RPMI7951 (cell line): ENCODE data around the gene OR5C1. TPM values are rescaled to one million over a fixed set of nuclear protein-coding genes. Genes with fewer than 3 reads are reported as not detected.
A peak's percentile ranks its signal among the peaks of the same experiment; 100 is the strongest.
"Not testable (repeated sequence)": the region's sequence is repeated elsewhere in the genome, so short reads cannot be mapped to it uniquely, and the experiment has no call there.

Source experiments
- DNase-seq: peaks from one replicate; pipeline ENCODE4 v3.0.0-alpha.2; 2012; ENCODE audit warnings: low read depth
- total RNA-seq: library from RNA; depleted of rRNA; stranded (reverse); fragments of >200 nt; shearing (Covaris generic); gene quantifications from 2 replicates; pipeline ENCODE4 v1.2.3, GENCODE V29; 2014; rRNA removed

OR5C1 gene
- total RNA-seq, 1 experiment from 2014 or later, result not detected

DNA sequence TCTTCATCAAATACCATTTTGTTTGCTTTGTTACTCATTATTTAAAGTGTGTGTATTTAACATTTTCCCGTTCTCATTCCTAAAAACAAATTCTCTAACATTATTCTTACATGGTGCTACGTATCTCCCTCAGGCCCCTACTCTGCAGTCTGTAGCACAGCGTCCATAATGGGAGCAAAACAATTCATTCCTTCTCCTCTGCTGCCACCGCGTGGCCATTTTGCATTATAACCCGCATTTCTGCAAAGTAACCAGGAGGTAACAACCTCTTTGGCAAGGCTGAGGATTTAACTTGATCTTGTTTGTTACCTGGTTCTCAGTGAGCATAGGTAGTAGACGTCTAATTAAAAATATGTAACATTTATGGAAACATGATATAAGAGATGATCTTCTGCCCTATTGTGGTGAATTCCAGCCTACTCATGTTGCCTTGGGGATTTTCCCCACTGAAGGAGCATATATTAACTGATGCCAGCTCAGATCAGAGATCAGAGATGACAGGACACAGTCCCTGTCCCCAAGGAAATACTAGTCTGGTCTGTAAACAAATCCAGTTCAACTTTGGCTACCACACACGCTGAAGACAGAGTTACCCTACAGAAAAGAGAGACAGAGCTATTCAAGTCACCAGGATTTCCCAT is 21.7 kb downstream of the OR5C1 start:
- peak; percentile 61 for DNase-seq

DNA sequence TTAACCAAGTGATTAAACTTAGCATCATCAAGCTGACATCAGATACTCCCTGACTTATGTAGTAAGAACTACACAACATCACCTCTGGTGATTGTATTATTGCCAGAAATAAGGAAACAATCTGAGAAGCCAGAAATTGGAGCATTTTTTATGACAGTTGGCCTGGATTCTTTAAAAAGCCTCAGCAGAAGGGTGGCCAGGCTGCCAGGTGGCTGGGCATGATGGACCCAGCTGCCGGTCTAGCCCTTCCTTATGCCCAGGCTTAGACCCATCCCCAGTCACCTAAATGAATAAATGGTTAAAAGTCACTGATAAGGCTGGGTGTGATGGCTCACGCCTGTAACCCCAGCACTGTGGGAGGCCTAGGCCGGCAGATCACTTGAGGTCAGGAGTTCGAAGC is 24.0 kb downstream of the OR5C1 start:
- DNase-seq, result no peak

DNA sequence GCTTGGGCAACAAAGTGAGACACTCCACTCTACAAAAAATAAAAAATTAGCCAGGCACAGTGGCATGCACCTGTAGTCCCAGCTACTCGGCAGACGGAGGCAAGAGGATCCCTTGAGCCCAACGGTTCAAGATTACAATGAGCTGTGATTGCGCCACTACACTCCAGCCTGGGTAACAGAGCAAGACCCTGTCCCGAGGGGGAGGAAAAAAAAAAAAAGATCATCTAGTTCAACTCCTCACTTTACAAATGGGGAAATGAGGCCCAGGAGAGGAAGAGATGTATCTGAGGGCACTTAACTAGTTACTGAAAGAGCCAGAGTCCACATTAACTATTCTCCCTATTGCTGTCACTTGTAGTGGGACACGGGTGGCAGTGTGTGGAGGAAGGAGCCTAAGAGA is 25.8 kb downstream of the OR5C1 start:
- no peak for DNase-seq

DNA sequence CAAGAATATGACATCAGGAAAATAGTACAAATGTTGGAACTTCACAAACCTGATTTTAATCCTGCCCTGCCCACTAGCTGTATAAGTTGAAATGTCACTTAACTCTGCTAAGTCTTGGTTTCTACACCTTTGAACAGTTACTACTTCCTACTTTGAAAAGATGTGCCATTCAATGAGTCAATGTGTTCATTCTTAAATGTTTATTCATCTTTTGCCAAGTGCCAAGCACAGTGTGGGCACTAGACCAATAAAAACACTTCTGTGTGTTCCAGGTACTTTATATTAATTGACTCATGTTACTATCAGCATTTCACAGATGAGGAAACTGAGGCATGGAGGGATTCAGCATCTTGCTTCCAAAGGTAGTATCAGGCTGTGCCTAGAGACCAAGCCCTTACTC is 26.8 kb downstream of the OR5C1 start:
- DNase-seq, result no peak

DNA sequence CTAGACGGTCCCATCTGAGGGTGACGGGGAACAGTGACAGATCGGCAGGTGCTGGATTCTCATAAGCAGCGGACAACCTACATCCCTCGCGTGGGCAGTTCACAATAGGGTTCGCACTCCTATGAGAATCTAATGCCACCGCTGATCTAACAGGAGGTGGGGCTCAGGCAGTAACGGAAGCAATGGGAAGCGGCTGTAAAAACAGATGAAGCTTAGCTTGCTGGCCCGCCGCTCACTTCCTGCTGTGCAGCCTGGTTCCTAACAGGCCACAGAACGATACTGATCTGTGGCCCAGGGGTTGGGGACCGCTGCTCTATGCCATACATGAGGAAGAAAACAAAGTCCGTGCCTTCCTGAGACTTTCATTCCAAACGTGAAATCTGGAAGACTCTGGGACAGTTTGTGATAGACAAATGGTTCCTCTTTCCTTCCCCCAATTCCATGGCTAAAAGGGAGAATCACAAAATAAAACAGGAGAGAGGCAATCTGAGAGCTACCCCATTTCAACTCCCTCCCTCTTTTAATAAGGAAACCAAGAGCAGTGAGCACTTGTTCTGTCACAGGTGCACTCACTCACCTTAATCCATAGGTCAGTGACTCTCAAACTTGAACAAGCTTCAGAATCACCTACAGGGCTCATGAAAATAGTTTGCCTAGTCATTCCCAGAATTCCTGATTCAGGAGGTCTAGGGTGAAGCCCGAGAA is 27.6 kb downstream of the OR5C1 start:
- DNase-seq, result no peak

DNA sequence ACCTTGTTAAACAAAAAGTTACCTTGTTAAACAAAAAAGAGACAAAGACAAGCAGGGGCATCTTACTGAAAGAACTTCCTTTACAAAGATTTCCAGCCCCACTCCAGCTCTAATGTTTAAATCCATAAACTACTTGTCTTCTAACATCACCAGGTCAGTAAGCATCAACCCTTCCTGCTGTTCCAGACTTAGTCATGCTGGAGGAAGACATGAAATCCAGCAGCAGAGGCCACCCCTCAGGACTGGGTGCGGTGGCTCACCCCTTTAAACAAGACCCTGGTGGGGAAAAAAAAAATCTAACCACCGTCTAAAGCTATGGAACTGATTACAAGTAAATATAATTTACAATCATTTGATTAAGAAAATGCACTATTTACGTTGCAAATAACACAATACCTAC is 30.6 kb downstream of the OR5C1 start:
- no peak for DNase-seq

DNA sequence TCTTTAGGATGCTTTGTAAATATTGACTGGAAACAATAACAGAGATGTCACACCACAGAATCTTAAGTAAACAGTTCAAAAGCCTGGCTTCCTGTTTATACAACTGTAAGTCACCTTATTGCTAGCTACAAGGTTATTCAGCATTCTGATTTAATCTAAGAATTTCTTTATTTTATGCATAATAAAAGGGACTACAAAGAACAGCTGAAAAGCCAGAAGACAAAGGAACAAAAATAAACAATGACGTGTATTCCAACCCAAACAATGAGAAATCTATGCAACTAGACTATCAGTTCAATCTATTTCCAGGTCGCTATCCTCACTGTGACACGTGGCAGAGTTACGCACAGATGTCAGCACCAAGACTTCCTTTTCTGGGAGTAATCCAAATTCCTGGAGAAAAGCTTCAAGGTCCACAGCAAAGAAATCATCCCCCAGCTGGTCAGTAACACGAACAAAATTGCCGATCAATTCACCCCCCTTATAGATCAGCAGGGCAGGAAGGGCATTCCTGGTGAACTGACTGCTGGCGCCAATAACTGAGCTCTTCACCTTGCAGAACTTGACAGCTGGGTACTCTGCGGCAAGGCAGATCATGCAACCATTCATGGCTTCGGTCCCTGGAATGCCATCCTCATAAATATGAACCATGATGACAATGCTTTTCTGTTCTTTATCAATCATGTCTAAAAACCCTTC is 31.2 kb downstream of the OR5C1 start:
- DNase-seq, result no peak

DNA sequence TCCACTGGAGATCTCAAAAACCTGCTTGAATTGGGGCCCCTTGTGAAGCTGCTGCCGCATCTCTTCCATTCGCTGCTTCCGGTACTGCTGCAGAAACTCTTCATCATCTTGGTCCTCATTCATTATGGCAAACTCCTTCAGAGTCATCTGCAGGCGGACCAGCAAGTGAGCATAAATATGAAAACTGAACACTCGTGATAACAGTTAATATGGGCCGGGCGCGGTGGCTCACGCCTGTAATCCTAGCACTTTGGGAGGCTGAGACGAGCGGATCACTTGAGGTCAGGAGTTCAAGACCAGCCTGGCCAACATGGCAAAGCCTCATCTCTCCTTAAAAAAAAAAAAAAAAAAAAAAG is 31.7 kb downstream of the OR5C1 start:
- DNase-seq, result no peak

DNA sequence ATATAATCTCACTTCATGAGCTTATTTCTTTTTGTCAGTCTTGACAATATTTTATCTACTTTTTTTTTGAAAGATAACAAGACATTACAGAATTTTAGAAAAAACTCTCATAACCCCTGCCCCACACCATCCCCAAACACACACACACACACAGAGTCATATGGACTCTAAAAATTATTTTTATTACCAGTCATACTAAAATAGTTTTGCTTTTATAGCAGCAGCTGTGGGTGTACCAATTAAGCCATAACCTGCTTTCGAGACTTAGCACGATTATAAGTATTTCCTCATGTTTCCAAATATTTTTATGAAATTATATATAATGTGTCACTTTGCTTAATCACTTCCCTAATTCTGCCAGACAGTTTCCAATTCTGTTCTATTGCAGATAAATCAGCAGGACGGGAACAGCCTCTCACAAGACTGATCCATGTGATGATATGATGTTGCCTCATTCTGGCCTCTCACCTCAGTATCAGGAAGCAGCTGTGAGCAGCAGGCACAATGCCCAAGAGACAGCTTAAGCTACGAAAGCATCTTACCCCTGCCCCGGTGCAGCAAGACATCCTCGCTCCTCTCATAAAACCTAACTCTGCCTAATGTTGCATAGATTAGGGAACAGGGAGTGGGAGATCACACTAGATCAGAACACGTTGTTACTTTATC is 32.7 kb downstream of the OR5C1 start:
- no peak for DNase-seq

DNA sequence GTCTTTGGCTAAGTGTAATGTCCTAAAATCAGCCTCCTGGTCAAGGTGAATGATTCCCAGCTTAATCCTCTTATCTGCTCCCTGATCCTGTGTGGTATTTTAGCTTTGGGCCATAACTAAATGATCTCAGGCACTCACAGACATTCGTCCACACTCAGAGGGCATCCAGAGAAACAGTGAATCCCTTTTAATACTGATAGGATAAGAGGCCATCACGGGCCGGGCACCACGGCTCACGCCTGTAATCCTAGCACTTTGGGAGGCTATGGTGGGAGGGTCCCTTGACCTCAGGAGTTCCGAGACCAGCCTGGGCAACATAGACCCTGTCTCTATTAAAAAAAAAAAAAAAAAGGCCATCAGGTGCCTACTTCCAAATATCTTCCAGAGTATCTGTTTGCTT is 33.3 kb downstream of the OR5C1 start:
- DNase-seq, result no peak

DNA sequence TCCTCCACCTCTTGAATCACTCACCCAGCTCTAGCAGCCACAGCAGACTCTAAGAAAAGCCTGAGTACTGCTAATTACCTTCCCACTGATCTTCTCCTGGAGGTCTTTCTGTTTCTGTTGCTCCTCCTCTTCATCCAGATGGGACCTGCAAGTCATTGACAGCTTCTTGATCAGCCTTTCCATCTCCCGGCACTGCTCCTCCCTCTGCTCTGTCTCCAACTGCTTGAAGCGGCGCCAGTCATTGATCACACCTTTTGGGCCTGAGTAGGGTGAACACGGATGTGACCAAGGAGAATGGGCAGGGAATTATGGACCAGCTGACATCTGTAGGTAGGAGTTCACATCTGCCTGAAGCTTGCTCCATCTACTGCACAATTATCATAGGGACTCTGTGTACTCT is 34.2 kb downstream of the OR5C1 start:
- no peak for DNase-seq

DNA sequence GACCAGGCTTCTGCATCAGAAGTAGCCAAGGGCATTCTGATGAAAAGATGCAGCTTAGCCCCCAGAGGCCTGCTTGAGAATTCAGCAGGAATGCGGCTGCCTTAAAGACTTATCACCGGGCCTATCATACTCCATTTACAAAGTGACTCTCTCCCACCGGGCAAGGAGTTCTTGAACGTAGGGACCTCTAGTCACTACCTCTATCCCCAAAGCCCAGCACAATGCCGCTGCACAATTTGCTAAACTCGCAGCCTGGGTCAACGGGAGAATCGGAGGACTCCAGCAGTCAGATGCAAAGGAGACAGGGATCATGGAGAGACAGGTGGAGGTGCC is 39.0 kb downstream of the OR5C1 start:
- peak; percentile 27 for DNase-seq

DNA sequence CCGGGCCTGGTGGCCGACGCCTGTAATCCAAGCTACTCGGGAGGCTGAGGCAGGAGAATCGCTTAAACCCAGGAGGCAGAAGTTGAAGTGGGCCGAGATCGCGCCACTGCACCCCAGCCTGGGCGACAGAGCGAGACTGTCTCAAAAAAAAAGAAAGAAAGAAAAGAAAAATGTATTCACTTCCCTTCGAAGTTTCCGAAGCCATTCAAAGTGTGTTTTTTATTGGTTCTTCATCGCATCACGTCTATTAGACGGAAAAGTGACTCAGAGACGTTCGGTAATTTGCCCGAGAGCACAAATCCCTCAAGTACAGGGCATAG is 40.2 kb downstream of the OR5C1 start:
- DNase-seq, result not testable (repeated sequence)

DNA sequence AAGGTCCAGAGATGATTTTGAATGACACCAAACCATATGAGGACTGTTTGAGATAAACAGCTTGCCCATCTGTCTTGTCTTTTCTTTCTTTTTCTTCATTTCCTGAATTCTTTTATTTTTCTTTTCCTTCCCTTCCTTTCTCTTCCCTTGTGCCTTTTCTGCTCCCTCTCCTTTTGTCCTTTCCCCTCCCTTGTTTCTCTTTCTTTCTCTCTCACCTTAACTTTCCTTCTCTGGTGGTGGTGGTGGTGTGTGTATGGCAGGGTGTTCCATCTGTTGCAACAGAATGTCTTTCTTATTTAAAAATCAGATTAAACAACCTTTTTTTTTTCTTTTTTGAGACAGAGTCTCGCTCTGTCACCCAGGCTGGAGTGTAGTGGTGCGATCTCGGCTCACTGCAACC is 43.5 kb downstream of the OR5C1 start:
- DNase-seq, result no peak

DNA sequence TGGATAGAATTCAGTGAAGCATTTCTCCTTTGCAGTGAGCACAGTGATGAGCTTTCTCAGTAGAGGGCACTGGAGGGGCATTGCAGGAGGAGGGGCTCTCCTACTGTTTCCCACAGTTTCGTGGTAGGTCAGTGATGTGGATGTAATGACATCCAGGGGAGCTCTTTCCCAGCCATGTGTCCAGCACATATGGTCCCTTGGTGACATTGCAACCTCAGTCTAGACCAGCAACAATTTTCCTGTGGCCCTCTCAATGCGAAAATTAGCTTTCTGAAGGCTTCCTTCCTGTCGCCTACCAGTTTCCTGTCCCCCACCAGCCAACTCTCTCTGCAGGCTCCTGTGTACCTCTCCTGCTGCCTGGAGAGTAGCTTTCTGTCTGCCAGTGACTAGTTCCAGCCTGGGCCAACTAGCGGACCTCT is 46.6 kb downstream of the OR5C1 start:
- peak; percentile 28 for DNase-seq

DNA sequence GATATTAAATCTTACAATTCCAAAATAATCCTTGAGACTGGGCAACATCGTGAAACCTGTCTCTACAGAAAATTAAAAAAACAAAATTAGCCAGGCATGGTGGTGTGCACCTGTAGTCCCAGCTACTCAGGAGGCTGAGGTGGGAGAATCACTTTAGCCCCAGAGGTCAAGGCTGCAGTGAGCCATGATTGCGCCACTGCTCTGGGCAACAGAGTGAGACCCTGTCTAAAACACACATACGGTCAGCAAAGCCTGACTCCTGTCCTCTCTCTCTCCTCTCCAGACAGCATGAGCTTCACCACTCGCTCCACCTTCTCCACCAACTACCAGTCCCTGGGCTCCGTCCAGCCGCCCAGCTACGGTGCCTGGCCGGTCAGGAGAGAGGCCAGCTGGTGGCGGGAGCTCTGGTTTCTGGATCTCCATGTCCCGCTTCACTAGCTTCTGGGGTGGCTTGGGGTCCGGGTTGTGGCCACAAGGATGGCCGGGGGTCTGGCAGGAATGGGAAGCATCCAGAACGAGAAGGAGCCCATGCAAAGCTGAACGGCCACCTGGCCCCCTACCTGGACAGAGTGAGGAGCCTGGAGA is 48.6 kb downstream of the OR5C1 start:
- no peak for DNase-seq

DNA sequence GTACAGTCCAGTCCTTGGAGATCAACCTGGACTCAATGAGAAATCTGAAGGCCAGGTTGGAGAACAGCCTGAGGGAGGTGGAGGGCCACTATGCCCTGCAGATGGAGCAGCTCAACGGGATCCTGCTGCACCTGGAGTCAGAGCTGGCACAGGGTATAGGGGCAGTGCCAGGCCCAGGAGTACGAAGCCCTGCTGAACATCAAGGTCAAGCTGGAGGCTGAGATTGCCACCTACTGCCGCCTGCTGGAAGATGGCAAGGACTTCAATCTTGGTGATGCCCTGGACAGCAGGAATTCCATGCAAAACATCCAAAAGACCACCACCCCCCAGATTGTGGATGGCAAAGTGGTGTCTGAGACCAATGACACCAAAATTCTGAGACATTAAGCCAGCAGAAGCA is 49.7 kb downstream of the OR5C1 start:
- not testable (repeated sequence) for DNase-seq

Other genes with a start within 250 kb of the OR5C1 start
- gene OR1N2, start 235.8 kb upstream of the OR5C1 start, total RNA-seq, result not detected in 2 replicates
- gene OR1L8, start 205.5 kb upstream of the OR5C1 start, total RNA-seq, result not detected in 2 replicates
- not detected in 2 replicates for gene OR1Q1, start 174.2 kb upstream of the OR5C1 start, total RNA-seq
- not detected in 2 replicates for gene OR1B1, start 131.3 kb upstream of the OR5C1 start, total RNA-seq
- not detected in 2 replicates for gene OR1L1, start 127.2 kb upstream of the OR5C1 start, total RNA-seq
- gene OR1L3, start 113.8 kb upstream of the OR5C1 start, total RNA-seq, result not detected in 2 replicates
- gene OR1L4, start 64.9 kb upstream of the OR5C1 start, total RNA-seq, result not detected in 2 replicates
- not detected in 2 replicates for gene OR1L6, start 46.6 kb upstream of the OR5C1 start, total RNA-seq
- not detected in 2 replicates for gene OR1K1, start 11.2 kb downstream of the OR5C1 start, total RNA-seq
- 21.5 and 23.7 TPM in 2 replicates for gene PDCL, start 39.7 kb downstream of the OR5C1 start, total RNA-seq
- gene RC3H2, start 116.4 kb downstream of the OR5C1 start, total RNA-seq, result 26.1 and 26.4 TPM in 2 replicates
- gene ZBTB6, start 124.4 kb downstream of the OR5C1 start, total RNA-seq, result 8.3 and 11.7 TPM in 2 replicates
- 1.9 and 2.9 TPM in 2 replicates for gene ZBTB26, start 142.6 kb downstream of the OR5C1 start, total RNA-seq
- gene RABGAP1, start 152.1 kb downstream of the OR5C1 start, total RNA-seq, result 12.4 and 15.7 TPM in 2 replicates
- not detected in 2 replicates for gene GPR21, start 244.7 kb downstream of the OR5C1 start, total RNA-seq